NCI-H2196 treated with DMSO at 0.1 percent for 48 hours (cell line): ENCODE results near the gene MARF1.
"Not testable (repeated sequence)": the region's sequence is repeated elsewhere in the genome, so short reads cannot be mapped to it uniquely, and the experiment has no call there.

Experiments
- DNase-seq: peaks from one replicate; lab custom pipeline; 2025; ENCODE audit not compliant: unreplicated experiment; lab: John Stamatoyannopoulos, UW

MARF1 gene

DNA sequence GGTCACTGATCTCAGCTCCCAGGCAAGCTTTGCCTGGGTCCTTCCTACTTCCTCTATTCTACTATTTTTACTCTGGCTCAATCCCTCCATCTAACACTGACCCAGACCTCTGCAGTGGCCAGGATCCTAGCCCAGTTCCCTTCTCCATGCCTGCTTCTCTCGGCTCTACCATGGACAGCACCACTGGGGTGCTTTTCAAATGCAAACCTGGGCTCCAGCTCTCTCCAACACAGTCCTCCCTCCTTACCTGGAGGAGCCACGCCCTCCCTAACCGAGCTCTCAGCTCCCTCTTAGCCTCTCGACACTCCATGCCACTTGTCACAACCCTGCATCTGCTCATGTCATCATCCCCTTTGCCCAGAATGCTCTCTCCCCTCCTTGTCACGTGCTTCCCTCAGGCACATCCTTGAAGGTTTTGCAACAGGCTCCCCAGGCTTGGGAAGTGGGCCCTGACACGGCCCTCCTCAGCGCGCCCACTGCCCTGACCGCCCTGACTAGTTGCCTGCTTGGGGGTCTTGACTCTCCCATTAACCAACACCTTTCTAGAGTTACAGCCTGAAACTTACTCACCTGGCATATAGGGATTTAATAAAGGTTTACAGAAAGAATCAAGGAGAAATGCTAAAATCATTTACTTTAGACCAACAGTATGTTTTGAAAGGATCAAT is 41.6 kb downstream of the MARF1 start:
- no peak for DNase-seq

DNA sequence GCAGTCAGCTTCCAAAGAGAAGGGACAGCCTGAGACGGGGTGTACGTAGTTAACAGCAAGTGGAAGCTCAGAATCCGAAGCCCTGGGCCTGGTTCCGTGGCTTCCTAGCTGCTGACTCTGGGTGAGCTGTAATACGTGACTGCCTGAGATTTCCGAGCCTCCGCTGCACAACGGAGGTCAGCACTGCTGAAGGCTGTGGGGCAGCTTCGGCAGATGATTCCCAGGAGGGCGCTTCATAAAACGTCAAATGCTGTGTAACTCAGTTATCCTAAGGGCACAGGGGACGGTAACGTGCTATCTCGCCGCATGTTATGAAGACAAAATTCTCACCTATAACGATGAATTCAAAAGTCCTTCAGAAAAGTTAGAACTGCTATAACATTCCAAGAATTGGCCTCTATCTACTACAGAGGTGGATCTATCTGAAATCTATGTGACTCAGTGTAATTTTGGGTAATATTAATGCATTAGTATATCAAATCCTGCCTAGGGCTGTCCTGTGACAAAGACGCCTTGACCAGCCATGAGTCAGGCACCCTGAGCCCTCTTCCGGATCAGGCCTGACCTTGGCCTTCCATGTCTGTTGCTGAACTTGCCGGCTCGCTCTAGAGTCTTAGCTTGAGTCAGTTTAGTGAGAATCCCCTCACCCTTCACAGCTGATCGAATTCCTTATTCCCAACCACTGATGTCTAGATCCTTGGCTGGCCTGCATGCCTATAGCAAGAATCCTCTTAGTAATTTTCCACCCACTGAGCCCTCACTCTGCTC is 43.5 kb downstream of the MARF1 start:
- no peak for DNase-seq

GRCh38 chr16:15598648-15599190 is 44.2 kb downstream of the MARF1 start:
- no peak for DNase-seq

DNA sequence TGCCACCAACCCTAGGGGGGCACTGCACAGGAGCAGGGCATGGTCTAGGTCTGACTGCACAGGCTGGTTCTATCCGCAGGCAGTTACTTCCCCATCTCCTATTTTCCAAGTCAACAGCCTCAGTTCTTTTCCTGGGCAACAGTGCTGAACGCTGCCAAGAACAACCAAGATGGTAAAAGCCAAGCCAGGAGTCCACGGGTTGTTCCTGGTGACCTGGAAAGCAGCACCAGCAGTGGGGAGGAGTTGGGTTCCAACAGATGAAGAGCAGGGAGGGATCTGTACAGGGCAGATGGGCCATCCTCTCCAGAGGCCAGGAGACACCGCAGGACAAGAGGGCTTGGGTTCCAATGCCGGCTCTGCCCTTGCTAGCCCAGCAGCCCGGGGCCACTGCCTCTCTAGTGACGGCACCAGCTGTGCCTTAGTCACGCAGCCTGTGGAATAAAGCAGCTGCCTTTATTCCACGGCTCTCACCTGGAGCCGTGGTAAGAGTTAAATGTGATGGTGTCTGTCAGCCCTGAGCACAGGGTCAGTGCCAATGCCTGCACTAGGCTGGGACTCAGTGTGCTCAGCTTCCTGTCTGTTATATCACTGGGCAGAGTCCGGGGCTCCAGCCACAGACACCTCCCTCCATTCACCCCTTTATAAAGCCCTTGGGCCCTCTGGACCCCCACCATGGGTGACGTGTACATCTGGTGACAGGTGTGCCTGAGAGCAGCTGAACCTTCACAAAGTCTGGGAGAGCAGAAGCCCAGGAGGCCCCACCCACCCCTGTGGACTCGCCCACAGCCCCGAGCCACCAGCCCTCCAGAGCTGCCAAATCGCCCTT is 44.9 kb downstream of the MARF1 start:
- no peak for DNase-seq

DNA sequence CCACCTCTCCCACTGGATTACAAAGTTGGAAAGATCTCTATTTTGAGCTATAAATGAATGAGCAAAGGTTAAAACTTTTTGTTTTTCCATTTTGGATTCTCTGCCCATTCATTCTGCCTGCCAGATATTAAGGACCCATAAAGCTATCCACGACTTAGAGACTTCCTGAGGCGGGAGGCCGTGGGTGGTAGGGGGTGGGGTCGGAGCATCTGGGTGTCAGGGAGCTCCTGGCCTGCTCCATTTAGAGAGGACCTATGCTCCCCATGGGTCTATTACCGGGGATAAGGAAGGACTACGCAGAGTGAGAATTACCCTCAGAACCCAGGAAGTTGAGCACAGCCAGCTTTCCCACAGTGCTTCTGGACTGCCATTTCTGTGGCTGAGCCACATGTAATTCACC is 45.8 kb downstream of the MARF1 start:
- DNase-seq, result no peak

DNA sequence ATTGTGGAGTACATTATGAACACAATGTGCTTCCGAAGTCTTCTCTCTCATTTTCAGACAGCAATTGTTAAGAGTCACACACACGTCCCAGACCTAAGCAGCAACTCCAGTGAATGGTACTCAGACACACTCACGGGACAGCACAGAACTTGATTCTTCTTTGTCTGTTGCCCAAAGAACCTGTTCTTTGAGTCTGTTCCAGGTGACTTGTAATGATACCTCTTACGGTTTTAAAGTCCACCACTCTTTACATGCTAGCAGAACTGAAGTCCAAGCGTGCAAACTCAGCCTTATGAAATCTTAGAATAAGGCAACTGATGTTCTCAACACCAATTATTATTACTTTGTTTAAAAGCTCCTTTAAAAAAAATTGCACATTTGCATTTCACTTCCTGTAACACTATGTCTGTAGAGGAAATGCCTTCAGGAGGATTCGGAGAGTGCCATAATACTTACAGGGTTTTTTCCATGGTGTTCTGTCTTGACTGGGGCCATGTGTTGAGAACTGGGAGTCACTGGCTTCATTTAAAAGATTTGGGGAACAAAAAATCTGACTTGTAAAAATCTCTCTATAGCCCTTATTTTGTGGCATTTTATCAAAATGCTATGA is 48.1 kb downstream of the MARF1 start:
- DNase-seq, result no peak

DNA sequence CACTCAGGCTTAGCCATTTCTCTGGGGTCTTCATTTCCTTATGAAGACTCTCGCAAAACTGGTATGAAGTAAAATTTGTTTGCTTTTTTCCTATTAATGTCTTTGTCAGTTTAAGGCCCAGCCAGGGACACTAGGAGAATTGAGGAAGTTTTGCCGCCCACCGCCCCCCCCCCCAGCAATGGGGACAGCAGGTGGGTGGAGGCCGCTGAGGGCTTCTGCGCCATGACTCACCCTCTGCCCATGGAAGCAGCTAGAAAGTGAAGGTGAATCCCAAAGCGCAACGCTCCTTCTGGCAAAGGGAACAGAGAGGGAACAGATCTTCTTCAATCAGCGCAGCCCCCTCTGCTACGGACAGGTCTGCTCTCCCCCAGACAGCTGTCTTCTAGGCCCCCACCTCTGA is 49.7 kb downstream of the MARF1 start:
- DNase-seq, result no peak

DNA sequence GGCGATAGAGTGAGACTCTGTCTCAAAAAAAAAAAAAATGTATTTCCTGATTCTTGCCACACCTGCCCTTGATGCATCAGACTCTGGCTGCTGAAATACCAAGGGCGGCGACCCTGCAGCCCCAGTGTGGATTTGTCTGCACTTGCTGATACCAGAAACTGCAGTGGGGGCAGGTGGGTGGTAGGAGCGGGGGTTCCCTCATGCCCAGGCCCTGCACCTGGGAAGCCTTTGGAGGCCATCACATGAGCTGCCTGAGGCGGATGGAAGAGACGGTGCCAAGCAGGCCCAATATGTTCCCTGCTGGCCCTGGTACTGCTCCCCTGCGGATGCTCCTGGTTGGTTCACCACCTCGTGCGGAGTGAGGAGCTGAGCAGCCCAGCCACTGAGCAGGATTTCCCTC is 50.6 kb downstream of the MARF1 start:
- DNase-seq, result no peak

GRCh38 chr16:15587152-15587825 is 55.7 kb downstream of the MARF1 start:
- DNase-seq, result no peak

- no peak for DNase-seq
Observed at GRCh38 chr16:15586716-15587115, 56.2 kb downstream of the MARF1 start.

DNA sequence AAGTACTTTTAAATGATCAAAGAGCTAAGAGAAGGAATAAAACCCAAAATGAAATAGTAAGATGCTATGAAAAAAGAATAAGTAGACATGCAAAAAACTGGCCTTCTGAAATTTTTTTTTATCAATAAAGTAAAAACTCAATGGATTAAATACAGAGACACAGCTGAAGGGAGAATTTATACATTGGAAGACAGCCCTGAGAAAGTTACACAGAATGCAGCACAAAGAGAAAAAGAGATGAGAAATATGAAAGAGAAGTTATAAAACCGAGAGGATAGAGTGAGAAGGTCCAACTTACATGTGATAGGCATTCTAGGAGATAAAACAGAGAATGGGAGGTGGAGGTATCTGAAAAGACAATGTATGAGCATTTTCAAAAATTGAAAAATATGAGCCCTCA is 57.0 kb downstream of the MARF1 start:
- no peak for DNase-seq

DNA sequence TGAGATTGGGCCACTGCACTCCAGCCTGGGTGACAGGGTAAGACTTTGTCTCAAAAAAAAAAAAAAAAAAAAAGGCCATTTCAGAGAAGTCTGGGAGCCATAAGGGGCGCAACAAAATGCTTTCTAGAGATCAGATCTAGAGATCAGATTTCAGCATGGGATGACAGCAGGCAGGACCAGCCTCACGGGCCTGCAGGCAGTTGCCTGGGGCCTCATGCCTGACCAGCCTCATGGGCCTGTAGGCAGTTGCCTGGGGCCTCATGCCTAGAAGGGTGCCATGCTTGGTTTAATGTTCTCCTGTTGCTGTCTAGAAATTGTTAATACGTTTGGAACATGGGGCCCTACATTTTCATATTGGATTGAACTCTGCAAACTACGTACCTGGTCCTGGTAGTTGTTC is 59.4 kb downstream of the MARF1 start:
- no peak for DNase-seq

- no peak for DNase-seq
Observed at GRCh38 chr16:15581127-15581815, 61.7 kb downstream of the MARF1 start.

- no peak for DNase-seq
Observed at GRCh38 chr16:15578824-15579223, 64.1 kb downstream of the MARF1 start.

DNA sequence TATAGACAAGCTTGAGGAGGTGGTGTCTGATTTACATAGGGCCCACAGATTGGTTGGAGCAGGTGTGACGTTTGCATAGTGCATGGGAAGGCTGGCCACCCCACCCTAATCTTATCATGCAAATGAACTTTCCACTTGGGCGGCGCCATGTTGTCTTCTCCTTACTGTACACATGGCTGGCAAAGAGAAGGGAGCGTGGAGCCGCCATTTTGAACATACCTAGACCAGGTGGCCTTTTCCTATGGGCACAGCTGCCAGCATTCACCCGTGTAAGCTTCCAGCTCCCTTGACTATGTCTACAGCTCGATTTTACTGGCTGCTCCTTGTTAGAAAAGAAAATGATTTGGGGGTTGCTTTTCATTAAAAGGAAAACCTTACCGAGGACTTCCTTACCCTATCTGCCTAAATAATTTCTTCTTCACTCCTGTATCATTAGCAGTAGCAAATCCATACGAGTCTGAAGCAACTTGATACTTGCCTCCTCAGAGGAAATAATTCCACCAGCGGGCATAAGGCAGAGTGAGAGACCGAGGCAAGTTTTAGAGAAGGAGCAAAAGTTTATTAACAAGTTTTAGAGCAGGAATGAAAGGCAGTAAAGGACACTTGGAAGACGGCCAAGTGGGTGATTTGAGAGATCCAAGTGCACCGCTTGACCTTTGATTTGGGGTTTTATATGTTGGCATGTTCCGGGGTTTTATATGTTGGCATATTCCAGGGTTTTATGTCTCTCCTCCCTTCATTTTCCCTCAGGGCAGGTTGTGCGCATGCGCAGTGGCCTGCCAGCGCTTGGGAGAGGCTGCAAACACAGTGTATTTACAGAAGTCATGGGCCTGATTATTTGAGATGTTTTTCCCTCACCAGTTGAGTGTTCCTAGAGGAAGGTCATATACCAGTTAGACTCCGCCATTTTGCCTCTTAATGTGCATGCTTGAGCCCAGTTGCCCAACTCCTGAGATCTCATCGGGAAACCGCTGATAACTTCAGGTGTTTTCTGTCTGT is 65.7 kb downstream of the MARF1 start:
- peak; percentile 81 for DNase-seq

GRCh38 chr16:15575293-15576049 is 67.5 kb downstream of the MARF1 start:
- DNase-seq, result no peak

- DNase-seq, result no peak
Observed at GRCh38 chr16:15574614-15574948, 68.4 kb downstream of the MARF1 start.

DNA sequence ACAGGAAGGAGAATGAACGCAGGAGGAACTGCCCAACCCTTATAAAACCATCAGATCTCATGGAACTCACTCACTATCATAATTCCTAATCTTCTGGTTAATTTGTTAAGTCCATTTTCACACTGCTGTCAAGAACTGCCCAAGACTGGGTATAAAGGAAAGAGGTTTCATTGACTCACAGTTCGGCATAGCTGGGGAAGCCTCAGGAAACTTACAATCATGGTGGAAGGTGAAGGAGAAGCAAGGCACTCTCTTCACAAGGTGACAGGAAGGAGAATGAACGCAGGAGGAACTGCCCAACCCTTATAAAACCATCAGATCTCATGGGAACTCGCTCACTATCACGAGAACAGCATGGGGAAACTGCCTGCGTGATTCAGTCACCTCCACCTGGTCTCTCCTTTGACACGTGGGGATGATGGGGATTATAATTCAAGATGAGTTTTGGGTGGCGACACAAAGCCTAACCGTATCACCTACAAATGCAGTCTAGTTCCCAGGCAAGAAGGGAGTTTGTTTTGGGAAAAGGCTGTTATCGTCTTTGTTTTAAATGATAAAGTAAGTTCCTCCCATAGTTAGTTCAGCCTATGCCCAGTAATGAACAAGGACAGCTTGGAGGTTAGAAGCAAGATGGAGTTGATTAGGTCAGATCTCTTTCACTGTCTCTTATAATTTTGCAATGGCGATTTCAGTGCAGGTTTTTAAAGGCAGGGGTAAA is 68.9 kb downstream of the MARF1 start:
- not testable (repeated sequence) for DNase-seq
